Thyroid gland (tissue), 4 donors: Measurements from ENCODE around the gene AP1S3.

Experiments used
- CTCF ChIP-seq, 6 experiments: fragments of 200-600 bp in 3 of 6; fragments of 450-650 bp in 3 of 6; sonication (generic) in 3 of 6; IDR thresholded peaks; one replicate each; pipeline ENCODE4 v1.5.1; 2016 to 2019; ENCODE audit warnings: antibody characterized with exemption in 6 of 6, mild to moderate bottlenecking in 2 of 6, inconsistent platforms in 1 of 6, moderate library complexity in 1 of 6
- POLR2A ChIP-seq, 2 donors: fragments of 450-650 bp; IDR thresholded peaks; one replicate each; pipeline ENCODE4 v1.6.1; 2017; ENCODE audit warnings: antibody characterized with exemption in 2 of 2, mild to moderate bottlenecking in 2 of 2, moderate library complexity in 1 of 2

DNA sequence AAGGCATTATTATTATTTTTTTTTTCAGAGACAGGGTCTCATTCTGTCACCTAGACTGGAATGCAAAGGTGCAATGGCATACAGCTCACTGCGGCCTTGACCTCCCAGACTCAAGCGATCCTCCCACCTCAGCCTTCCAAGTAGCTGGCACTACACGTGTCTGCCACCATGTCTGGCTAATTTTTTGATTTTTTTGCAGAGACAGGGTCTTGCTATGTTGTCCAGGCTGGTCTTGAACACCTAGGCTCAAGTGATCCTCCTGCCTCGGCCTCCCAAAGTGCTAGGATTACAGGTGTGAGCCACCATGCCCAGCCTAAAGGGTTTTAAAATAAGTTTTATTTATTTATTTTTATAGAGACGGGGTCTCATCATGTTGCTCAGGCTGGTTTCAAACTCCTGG lies 45.3 kb upstream of the AP1S3 start:
- TF ChIP-seq CTCF (IDR thresholded peaks at IDR 0.05) (no peak), POLR2A (IDR thresholded peaks at IDR 0.05) (no peak)
